ENCODE measurements around the gene ATAD3B.
"Not testable (repeated sequence)": the region's sequence is repeated elsewhere in the genome, so short reads cannot be mapped to it uniquely, and the experiment has no call there.

Gene ATAD3B

DNA sequence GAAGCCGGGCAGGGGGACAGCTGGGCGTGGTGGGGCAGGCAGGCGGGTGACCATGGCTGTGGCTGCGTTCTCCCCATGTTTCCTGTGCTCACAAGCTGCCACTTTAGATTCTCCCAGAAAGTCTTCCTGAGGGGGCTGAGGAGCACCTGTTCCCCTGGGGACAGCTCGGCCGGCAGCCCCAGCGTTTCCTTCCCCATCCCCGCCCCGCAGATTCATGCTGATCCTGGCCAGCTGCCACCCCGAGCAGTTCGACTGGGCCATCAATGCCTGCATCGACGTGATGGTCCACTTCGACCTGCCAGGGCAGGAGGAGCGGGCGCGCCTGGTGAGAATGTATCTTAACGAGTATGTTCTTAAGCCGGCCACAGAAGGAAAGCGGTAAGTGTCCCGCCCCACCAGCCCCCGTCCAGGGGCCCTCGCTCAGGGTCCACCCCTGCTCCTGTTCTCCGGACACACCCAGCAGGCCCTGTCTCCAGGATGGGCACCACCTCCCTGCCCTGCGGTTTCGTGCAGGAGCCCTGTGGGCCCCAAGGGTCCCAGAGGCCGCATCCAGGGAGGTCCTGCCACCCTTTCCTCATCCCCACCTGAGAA lies 10.9 kb upstream of the ATAD3B start:
- POLR2A ChIA-PET, result no interaction called here
- DNase-seq (ENCODE audit: extremely low spot score), result no peak
- CTCF ChIA-PET, result no interaction called here
- TF ChIP-seq TARDBP (IDR thresholded peaks at IDR 0.05), result no peak
- no peak for TF ChIP-seq SP1 (IDR thresholded peaks at IDR 0.05)
- TF ChIP-seq, protein P1, sequence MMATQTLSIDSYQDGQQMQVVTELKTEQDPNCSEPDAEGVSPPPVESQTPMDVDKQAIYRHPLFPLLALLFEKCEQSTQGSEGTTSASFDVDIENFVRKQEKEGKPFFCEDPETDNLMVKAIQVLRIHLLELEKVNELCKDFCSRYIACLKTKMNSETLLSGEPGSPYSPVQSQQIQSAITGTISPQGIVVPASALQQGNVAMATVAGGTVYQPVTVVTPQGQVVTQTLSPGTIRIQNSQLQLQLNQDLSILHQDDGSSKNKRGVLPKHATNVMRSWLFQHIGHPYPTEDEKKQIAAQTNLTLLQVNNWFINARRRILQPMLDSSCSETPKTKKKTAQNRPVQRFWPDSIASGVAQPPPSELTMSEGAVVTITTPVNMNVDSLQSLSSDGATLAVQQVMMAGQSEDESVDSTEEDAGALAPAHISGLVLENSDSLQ (IDR thresholded peaks at IDR 0.05), result no peak
- TF ChIP-seq ZNF384 (IDR thresholded peaks at IDR 0.05), result no peak
- no peak for TF ChIP-seq NFRKB (IDR thresholded peaks at IDR 0.05)
- TF ChIP-seq CTBP1 (IDR thresholded peaks at IDR 0.05; ENCODE audit: borderline replicate concordance), result no peak
- TF ChIP-seq BHLHE40 (IDR thresholded peaks at IDR 0.05; ENCODE audit: borderline replicate concordance), result no peak
- no peak for TF ChIP-seq FOXK2 (IDR thresholded peaks at IDR 0.05)
- no peak for TF ChIP-seq FOXM1 (IDR thresholded peaks at IDR 0.05; ENCODE audit: borderline replicate concordance)
- TF ChIP-seq LEF1 (IDR thresholded peaks at IDR 0.05; ENCODE audit: borderline replicate concordance), result no peak
- TF ChIP-seq ARNT (IDR thresholded peaks at IDR 0.05), result no peak
- TF ChIP-seq SUZ12 (IDR thresholded peaks at IDR 0.05), result no peak
- no peak for TF ChIP-seq ELF4 (IDR thresholded peaks at IDR 0.05)
- TF ChIP-seq FOXA1 (IDR thresholded peaks at IDR 0.05), result no peak
- TF ChIP-seq L3MBTL2 (conservative IDR thresholded peaks at IDR 0.05), result no peak
- no peak for TF ChIP-seq HDGF (IDR thresholded peaks at IDR 0.05; ENCODE audit: borderline replicate concordance)

DNA sequence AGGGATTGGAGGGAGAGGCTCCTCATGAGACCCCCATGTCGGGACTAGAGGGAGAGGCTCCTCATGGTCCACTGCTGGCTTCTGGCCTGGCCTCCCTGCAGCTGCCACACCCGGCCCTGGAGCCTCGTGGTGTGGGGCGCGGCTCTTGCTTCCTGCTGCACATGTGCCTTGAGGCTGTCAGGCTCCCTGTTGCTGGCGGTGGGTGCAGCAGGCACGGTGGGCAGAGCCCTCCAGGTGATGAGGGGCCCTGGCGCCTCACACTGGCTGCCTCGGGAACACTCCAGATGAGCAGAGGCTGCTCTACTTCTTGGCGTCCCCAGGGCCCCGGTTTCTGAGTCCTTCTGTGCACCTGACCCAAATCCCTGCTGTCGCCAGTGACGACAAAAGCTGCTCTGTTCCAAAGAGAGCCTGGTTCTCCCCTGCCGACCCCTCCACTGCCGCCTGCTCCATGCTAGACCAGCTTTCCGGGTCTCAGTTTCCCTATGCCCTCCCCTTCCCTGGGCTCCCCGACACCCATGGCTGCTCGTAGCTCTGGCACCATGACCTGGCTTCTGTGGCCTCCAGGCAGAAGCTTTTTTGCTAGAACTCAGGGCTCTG lies 9.7 kb upstream of the ATAD3B start:
- no peak for TF ChIP-seq HDGF (IDR thresholded peaks at IDR 0.05; ENCODE audit: borderline replicate concordance)
- no peak for TF ChIP-seq NFRKB (IDR thresholded peaks at IDR 0.05)
- TF ChIP-seq FOXM1 (IDR thresholded peaks at IDR 0.05; ENCODE audit: borderline replicate concordance), result no peak
- no peak for DNase-seq (ENCODE audit: extremely low spot score)
- ChIA-PET CTCF (no interaction called here), POLR2A (no interaction called here)

DNA sequence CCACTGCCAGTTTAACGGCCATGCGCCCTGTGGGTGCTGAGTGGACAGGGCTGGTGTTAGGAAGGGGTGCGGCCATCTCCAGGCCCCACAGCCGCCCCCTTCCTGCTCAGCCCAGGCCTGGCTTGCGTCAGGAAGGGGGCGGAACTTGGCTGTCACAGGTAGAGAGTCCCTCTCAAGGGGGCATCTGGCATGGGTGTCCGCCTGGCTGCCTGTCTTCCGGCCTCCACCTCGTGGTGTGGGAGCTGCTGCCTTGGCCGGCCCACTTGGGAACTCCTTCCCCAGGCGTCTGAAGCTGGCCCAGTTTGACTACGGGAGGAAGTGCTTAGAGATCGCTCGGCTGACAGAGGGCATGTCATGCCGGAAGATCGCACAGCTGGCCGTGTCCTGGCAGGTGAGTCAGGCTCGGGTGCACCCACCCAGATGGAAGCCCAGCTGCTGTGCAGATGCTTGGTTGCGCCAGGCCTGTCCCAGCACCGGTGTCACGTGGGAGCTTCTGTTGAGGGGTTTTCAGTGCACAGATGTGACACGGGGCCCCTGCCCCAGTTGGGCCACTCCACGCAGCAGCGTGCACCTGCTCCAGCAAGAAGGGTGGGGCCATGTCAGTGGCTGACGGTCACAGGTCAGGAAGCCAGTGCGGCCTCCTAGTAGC lies 9.1 kb upstream of the ATAD3B start:
- ChIA-PET POLR2A (no interaction called here), CTCF (no interaction called here)
- TF ChIP-seq ZNF384 (IDR thresholded peaks at IDR 0.05) (no peak), NFRKB (IDR thresholded peaks at IDR 0.05) (no peak)
- TF ChIP-seq, protein P1 (IDR thresholded peaks at IDR 0.05), result no peak
- no peak for DNase-seq (ENCODE audit: extremely low spot score)

DNA sequence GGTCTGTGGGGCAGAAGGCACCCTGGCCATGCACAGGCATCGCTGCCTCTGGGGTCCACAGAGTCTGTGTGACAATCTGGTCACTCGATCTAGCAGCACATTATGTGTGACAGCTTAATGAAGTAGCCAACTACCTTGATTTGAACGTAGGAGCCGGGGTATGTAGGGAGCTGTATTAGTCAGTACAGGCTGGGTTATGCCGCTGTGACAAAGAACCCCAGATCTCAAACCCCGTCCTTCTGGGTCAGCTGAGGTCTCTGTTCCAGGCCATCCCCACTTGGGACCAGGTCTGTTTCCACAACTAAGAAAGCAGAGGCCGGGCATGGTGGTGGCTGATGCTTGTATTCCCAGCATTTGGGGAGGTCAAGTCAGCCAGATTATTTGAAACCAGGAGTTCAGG lies 8.3 kb upstream of the ATAD3B start:
- no peak for DNase-seq (ENCODE audit: extremely low spot score)

DNA sequence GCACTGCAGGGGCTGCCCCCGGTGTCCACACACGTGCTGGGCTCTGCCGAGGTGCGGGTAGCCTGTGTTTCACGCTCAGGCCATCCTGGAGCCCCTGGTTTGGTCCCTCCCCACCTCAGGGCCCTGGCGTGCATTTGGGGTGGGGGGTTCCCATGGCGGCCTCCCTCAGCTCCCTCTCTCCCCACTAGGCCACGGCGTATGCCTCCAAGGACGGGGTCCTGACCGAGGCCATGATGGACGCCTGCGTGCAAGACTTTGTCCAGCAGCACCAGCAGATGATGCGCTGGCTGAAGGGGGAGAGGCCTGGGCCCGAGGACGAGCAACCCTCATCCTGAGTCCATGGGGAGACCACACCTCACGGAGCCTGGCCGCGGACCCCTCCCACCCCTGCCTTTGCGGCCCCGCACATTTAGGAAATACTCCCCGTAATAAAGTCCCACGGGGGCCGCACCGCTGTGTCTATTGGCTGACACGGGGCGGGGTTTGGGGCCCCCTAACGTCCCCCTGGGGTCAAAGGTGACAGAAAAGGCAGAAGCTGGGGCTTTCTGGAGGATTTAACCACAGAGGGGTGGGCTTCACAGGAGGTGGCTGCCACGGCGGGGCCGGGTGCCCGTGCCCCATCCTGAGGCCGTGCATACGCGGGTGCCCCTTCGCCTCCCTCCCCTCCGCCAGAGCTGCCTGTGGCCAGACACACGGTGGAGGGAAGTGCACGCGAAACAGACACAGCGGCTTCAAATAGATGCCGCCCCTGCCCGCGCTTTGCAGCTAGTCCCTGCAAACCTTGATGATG lies 3.2 kb upstream of the ATAD3B start:
- POLR2A ChIA-PET; CTCF ChIA-PET; DNase-seq (ENCODE audit: extremely low spot score): not testable (repeated sequence)

More for the DNA sequence above, 8.3 kb upstream of the ATAD3B start:
- TF ChIP-seq ELF4 (IDR thresholded peaks at IDR 0.05) (no peak), CTBP1 (IDR thresholded peaks at IDR 0.05; ENCODE audit: borderline replicate concordance) (no peak), BHLHE40 (IDR thresholded peaks at IDR 0.05; ENCODE audit: borderline replicate concordance) (no peak), FOXM1 (IDR thresholded peaks at IDR 0.05; ENCODE audit: borderline replicate concordance) (no peak), L3MBTL2 (conservative IDR thresholded peaks at IDR 0.05) (no peak), SP1 (IDR thresholded peaks at IDR 0.05) (no peak), SUZ12 (IDR thresholded peaks at IDR 0.05) (no peak), NFRKB (IDR thresholded peaks at IDR 0.05) (no peak), ZNF384 (IDR thresholded peaks at IDR 0.05) (no peak), FOXA1 (IDR thresholded peaks at IDR 0.05) (no peak)
- TF ChIP-seq, protein P1 (IDR thresholded peaks at IDR 0.05), result no peak
- POLR2A ChIA-PET, result no interaction called here
- CTCF ChIA-PET, result no interaction called here

DNA sequence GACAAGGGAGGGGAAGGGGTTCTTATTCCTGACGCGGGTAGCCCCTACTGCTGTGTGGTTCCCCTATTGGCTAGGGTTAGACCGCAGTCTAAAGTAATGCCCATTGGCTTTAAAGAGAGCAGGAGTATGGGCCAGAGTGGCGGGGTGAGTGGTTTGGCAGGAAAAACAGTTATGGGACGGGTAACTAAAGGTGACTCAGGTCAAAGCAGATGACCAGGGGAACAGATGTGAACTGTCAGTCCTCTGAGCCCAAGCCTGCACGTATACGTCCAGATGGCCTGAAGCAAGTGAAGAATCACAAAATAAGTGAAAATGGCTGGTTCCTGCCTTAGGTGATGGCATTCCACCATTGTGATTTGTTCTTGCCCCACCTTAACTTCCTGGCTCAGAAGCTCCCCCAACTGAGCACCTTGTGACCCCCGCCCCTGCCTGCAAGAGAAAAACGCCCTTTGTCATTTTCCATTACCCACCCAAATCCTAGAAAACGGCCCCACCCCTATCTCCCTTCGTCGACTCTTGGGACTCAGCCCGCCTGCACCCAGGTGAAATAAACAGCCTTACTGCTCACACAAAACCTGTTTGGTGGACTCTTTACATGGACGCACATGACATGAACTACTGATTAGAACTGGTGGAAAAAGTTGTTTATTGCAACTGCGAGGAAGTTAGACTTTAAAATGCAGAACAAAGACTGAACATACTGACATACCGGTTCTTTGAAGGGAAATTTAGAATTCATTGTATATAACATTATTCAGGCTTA lies 758 bp upstream of the ATAD3B start:
- TF ChIP-seq L3MBTL2 (conservative IDR thresholded peaks at IDR 0.05) (no peak), HDGF (IDR thresholded peaks at IDR 0.05; ENCODE audit: borderline replicate concordance) (no peak), NFRKB (IDR thresholded peaks at IDR 0.05) (no peak), SP1 (IDR thresholded peaks at IDR 0.05) (no peak), TARDBP (IDR thresholded peaks at IDR 0.05) (no peak), FOXA1 (IDR thresholded peaks at IDR 0.05) (no peak), ARNT (IDR thresholded peaks at IDR 0.05) (no peak), FOXM1 (IDR thresholded peaks at IDR 0.05; ENCODE audit: borderline replicate concordance) (no peak), ZNF384 (IDR thresholded peaks at IDR 0.05) (no peak), ELF4 (IDR thresholded peaks at IDR 0.05) (no peak), FOXK2 (IDR thresholded peaks at IDR 0.05) (no peak), SUZ12 (IDR thresholded peaks at IDR 0.05) (no peak), CTBP1 (IDR thresholded peaks at IDR 0.05; ENCODE audit: borderline replicate concordance) (no peak), LEF1 (IDR thresholded peaks at IDR 0.05; ENCODE audit: borderline replicate concordance) (no peak), BHLHE40 (IDR thresholded peaks at IDR 0.05; ENCODE audit: borderline replicate concordance) (no peak)
- TF ChIP-seq, protein P1 (IDR thresholded peaks at IDR 0.05), result no peak
- DNase-seq (ENCODE audit: extremely low spot score), result no peak
- ChIA-PET POLR2A (no interaction called here), CTCF (no interaction called here)

DNA sequence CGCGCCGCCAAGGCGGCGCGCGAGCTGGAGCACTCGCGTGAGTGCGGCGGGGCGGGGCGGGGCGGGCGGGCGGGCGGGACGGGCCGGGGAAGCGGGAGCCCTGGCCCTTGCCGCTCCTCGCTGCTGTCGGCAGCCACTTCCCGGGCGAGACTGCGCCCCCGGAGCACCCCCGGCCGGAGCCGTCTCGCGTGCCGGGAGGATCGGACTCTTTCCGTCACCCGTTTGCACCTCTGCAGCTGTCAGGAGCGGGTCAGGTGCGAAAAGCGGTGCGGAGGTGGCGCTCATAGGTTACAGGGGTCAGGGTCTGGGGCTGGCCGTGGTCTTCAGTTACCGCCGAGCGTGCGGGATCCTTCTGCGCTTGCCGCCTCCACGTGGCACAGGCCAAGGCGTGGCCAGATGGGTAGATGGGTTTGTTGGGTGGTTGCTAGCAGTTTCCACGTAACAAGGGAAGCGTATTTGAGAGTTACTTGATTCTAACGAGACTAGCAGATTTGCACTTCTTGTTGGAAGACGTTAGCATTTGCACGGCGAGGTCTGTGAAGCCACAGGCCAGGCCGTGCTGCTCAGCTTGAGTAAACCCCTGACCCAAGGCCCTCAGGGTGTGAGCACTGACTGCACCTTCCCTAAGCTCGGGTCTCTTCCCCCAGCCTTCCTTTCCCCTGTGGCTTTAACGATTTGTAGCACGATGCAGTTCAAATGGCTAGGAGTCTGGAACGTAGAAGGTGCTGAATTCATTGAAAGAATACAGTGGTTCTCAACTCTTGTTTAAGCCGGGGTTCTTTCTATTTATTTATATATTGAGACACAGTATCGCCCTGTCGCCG lies 700 bp downstream of the ATAD3B start:
- POLR2A ChIA-PET; DNase-seq (ENCODE audit: extremely low spot score); CTCF ChIA-PET: not testable (repeated sequence)

DNA sequence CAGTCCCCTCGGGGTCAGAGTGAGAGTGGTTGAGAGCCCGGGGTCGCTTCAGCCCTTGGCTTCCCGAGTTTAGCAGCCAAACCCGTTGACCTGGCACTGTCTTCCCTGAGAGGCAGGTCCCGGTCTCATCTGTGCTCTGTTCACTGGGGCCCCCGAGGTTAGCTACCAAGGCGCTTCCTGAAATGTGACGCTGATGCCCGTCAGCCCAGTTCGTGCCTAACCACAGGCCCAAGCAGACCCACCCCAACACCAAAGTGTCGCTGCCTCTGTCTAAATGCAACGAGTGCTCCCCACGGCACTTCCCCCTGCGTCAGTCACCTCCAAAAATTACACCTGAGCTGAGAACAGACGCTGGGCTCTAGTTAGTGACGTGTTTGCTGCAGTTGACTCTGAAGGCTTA lies 4.4 kb downstream of the ATAD3B start:
- POLR2A ChIA-PET; DNase-seq (ENCODE audit: extremely low spot score); CTCF ChIA-PET: not testable (repeated sequence)
